HG03558 (cell line): Measurements from ENCODE around the gene LZTR1.

Experiments
- ATAC-seq: cut with Tn5 transposase; IDR thresholded peaks from one replicate; pipeline ENCODE4 v1.9.1; 2021; ENCODE audit warnings: moderate number of reproducible peaks; ENCODE audit not compliant: unreplicated experiment; ENCODE audit errors: extremely low read depth

Gene LZTR1

GRCh38 chr22:20949698-20950183, 32.4 kb upstream of the LZTR1 start:
- no peak for ATAC-seq

- ATAC-seq, result no peak
These were observed 30.8 kb upstream of the LZTR1 start for GRCh38 chr22:20951151-20951931.

- ATAC-seq, result no peak
These were observed 30.1 kb upstream of the LZTR1 start for GRCh38 chr22:20951932-20952380.

- no peak for ATAC-seq
These were observed 29.4 kb upstream of the LZTR1 start for GRCh38 chr22:20952544-20953341.

- no peak for ATAC-seq
These were observed 28.8 kb upstream of the LZTR1 start for GRCh38 chr22:20953342-20953608.

GRCh38 chr22:20953668-20954500, 28.2 kb upstream of the LZTR1 start:
- ATAC-seq, result no peak

GRCh38 chr22:20955548-20955947, 26.5 kb upstream of the LZTR1 start:
- ATAC-seq, result no peak

GRCh38 chr22:20956258-20957101, 25.6 kb upstream of the LZTR1 start:
- ATAC-seq, result no peak

- no peak for ATAC-seq
These were observed 24.9 kb upstream of the LZTR1 start for GRCh38 chr22:20957102-20957682.

GRCh38 chr22:20957683-20958431, 24.2 kb upstream of the LZTR1 start:
- ATAC-seq, result no peak

GRCh38 chr22:20959578-20960461, 22.3 kb upstream of the LZTR1 start:
- ATAC-seq, result no peak

GRCh38 chr22:20960609-20961008, 21.5 kb upstream of the LZTR1 start:
- no peak for ATAC-seq

- ATAC-seq, result no peak
These were observed 19.6 kb upstream of the LZTR1 start for GRCh38 chr22:20962491-20962945.

- ATAC-seq, result no peak
These were observed 18.7 kb upstream of the LZTR1 start for GRCh38 chr22:20963201-20964052.

GRCh38 chr22:20964090-20964798, 17.9 kb upstream of the LZTR1 start:
- ATAC-seq, result no peak

GRCh38 chr22:20964799-20965103, 17.3 kb upstream of the LZTR1 start:
- no peak for ATAC-seq
